HG03139 (cell line): Measurements from ENCODE around the gene ASB13.
"Not testable (repeated sequence)": the region's sequence is repeated elsewhere in the genome, so short reads cannot be mapped to it uniquely, and the experiment has no call there.

ENCODE experiments used
- ATAC-seq: cut with Tn5 transposase; IDR thresholded peaks from one replicate; pipeline ENCODE4 v1.9.1; 2021; ENCODE audit not compliant: unreplicated experiment

ASB13 gene

GRCh38 chr10:5608608-5609220 is 57.7 kb downstream of the ASB13 start:
- ATAC-seq, result no peak

GRCh38 chr10:5607594-5607993 is 58.8 kb downstream of the ASB13 start:
- ATAC-seq, result no peak

- ATAC-seq, result no peak
These were observed 59.5 kb downstream of the ASB13 start for GRCh38 chr10:5606864-5607263.

GRCh38 chr10:5606321-5606720 is 60.1 kb downstream of the ASB13 start:
- ATAC-seq, result no peak

GRCh38 chr10:5604961-5605360 is 61.4 kb downstream of the ASB13 start:
- no peak for ATAC-seq

- ATAC-seq, result no peak
These were observed 62.0 kb downstream of the ASB13 start for GRCh38 chr10:5604236-5604925.

- no peak for ATAC-seq
These were observed 62.6 kb downstream of the ASB13 start for GRCh38 chr10:5603848-5604170.

- ATAC-seq, result no peak
These were observed 63.1 kb downstream of the ASB13 start for GRCh38 chr10:5603091-5603847.

GRCh38 chr10:5601826-5602495 is 64.4 kb downstream of the ASB13 start:
- ATAC-seq, result no peak

- ATAC-seq, result no peak
These were observed 65.5 kb downstream of the ASB13 start for GRCh38 chr10:5600908-5601307.

GRCh38 chr10:5599613-5600520 is 66.5 kb downstream of the ASB13 start:
- ATAC-seq, result no peak

- no peak for ATAC-seq
These were observed 68.2 kb downstream of the ASB13 start for GRCh38 chr10:5598085-5598690.

GRCh38 chr10:5596611-5597341 is 69.6 kb downstream of the ASB13 start:
- no peak for ATAC-seq

- no peak for ATAC-seq
These were observed 70.4 kb downstream of the ASB13 start for GRCh38 chr10:5595994-5596471.

GRCh38 chr10:5595591-5595990 is 70.8 kb downstream of the ASB13 start:
- ATAC-seq, result no peak

GRCh38 chr10:5595095-5595494 is 71.3 kb downstream of the ASB13 start:
- no peak for ATAC-seq

GRCh38 chr10:5594271-5595049 is 71.9 kb downstream of the ASB13 start:
- ATAC-seq, result no peak

GRCh38 chr10:5593347-5593746 is 73.0 kb downstream of the ASB13 start:
- not testable (repeated sequence) for ATAC-seq

GRCh38 chr10:5592070-5592469 is 74.3 kb downstream of the ASB13 start:
- ATAC-seq, result no peak
